Hepatocyte (in vitro differentiated cells): ENCODE results near the gene ENTR1. TPM values are rescaled to one million over a fixed set of nuclear protein-coding genes. Genes with fewer than 3 reads are reported as not detected.

Source experiments
- DNase-seq: peaks from one replicate; pipeline ENCODE4 v3.0.0-alpha.2; 2016; ENCODE audit warnings: low spot score
- H2AFZ ChIP-seq: fragments of 200-600 bp; sonication (generic); 2 replicates; pipeline ENCODE4 v1.6.0; 2016; ENCODE audit warnings: antibody characterized with exemption, mild to moderate bottlenecking
- H3K27ac ChIP-seq: fragments of 200-600 bp; sonication (generic); 2 replicates; pipeline ENCODE4 v1.5.1; 2016; ENCODE audit warnings: mild to moderate bottlenecking
- H3K27me3 ChIP-seq: fragments of 200-600 bp; sonication (generic); 2 replicates; pipeline ENCODE4 v1.6.1; 2016
- H3K36me3 ChIP-seq: fragments of 200-600 bp; sonication (generic); replicated peaks from 2 replicates; pipeline ENCODE4 v1.5.1; 2016; ENCODE audit warnings: low read depth; ENCODE audit not compliant: insufficient read depth
- H3K4me1 ChIP-seq: fragments of 200-600 bp; sonication (generic); 2 replicates; pipeline ENCODE4 v1.5.1; 2016; ENCODE audit warnings: mild to moderate bottlenecking, moderate library complexity; ENCODE audit not compliant: insufficient read depth
- H3K4me2 ChIP-seq: fragments of 200-600 bp; sonication (generic); 2 replicates; pipeline ENCODE4 v1.6.0; 2016
- H3K4me3 ChIP-seq: fragments of 200-600 bp; sonication (generic); 2 replicates; pipeline ENCODE4 v1.5.1; 2016; ENCODE audit warnings: mild to moderate bottlenecking
- H3K79me2 ChIP-seq: fragments of 200-600 bp; sonication (generic); 2 replicates; pipeline ENCODE4 v1.6.0; 2017; ENCODE audit warnings: mild to moderate bottlenecking
- H3K9me2 ChIP-seq: fragments of 200-600 bp; sonication (generic); replicated peaks from 2 replicates; pipeline ENCODE4 v1.6.0; 2017; ENCODE audit warnings: mild to moderate bottlenecking; ENCODE audit not compliant: insufficient read depth
- H3K9me3 ChIP-seq: fragments of 200-600 bp; sonication (generic); 2 replicates; pipeline ENCODE4 v1.5.1; 2016; ENCODE audit warnings: low read depth, mild to moderate bottlenecking
- H4K20me1 ChIP-seq: fragments of 200-600 bp; sonication (generic); 2 replicates; pipeline ENCODE4 v1.6.0; 2016; ENCODE audit warnings: mild to moderate bottlenecking; ENCODE audit not compliant: insufficient read depth, poor library complexity, severe bottlenecking
- CTCF ChIP-seq: fragments of 200-600 bp; sonication (generic); IDR thresholded peaks from 2 replicates; pipeline ENCODE4 v1.5.1; 2016; ENCODE audit warnings: antibody characterized with exemption, mild to moderate bottlenecking; ENCODE audit not compliant: poor library complexity
- EZH2 ChIP-seq: fragments of 200-600 bp; sonication (generic); IDR thresholded peaks from 2 replicates; pipeline ENCODE4 v1.6.1; 2016; ENCODE audit warnings: antibody characterized with exemption, mild to moderate bottlenecking, borderline replicate concordance
- EZH2phosphoT487 ChIP-seq: fragments of 200-600 bp; sonication (generic); IDR thresholded peaks from one replicate; pipeline ENCODE4 v1.6.1; 2018; ENCODE audit warnings: antibody characterized with exemption, mild to moderate bottlenecking, low read depth, moderate library complexity; ENCODE audit not compliant: unreplicated experiment, severe bottlenecking
- WGBS: methylation state at CpG from one replicate; pipeline ENCODE4 v1.1.6; 2016; ENCODE audit warnings: low lambda C conversion rate; ENCODE audit errors: missing lambda C conversion rate; 5-methylcytosine and 5-hydroxymethylcytosine counted together
- polyA plus RNA-seq: library from polyadenylated mRNA; unstranded; fragments of >200 nt; fragmentation: Nextera tagmentation; extraction: Ambion mirVana; gene quantifications from 2 replicates; pipeline ENCODE4 v1.2.1, GENCODE V29; 2016
- total RNA-seq: library from RNA; depleted of rRNA; stranded (reverse); fragments of >200 nt; gene quantifications from 2 replicates; pipeline ENCODE4 v1.2.3, GENCODE V29; 2014

The ENTR1 gene
- total and polyA plus RNA-seq, 2 experiments from 2014 or later, result 33.5 to 50.1 TPM

- no peak overlapping the region for H3K27ac ChIP-seq
- 94% methylated on average over 21 of the region's 21 CpGs for WGBS
- no peaks in the 10 kb centered on the region for H3K4me1 ChIP-seq
- no peak overlapping the region for H3K4me3 ChIP-seq
- no peak overlapping the region for H3K4me2 ChIP-seq
- no peak for DNase-seq
- H3K79me2 ChIP-seq, result no peaks in the 10 kb centered on the region
- H3K27me3 ChIP-seq, result no peaks in the 10 kb centered on the region
- no peaks in the 10 kb centered on the region for H3K36me3 ChIP-seq
- no peaks in the 10 kb centered on the region for H4K20me1 ChIP-seq
- TF ChIP-seq CTCF, result no peak
- TF ChIP-seq EZH2phosphoT487, result no peak
- no peak for TF ChIP-seq EZH2
- H3K9me3 ChIP-seq, result no peaks in the 10 kb centered on the region
- H3K9me2 ChIP-seq, result no peaks in the 10 kb centered on the region
- no peak overlapping the region for H2AFZ ChIP-seq
These were observed 11.4 kb upstream of the ENTR1 start for GRCh38 chr9:136421791-136422190.

- TF ChIP-seq EZH2phosphoT487, result no peak
- TF ChIP-seq CTCF, result no peak
- no peak for TF ChIP-seq EZH2
- no peaks in the 10 kb centered on the region for H3K4me1 ChIP-seq
- WGBS, result 95% methylated on average over 12 of the region's 12 CpGs
- no peaks in the 10 kb centered on the region for H3K79me2 ChIP-seq
- no peaks in the 10 kb centered on the region for H3K9me2 ChIP-seq
- H3K27me3 ChIP-seq, result no peaks in the 10 kb centered on the region
- no peaks in the 10 kb centered on the region for H4K20me1 ChIP-seq
- H3K4me2 ChIP-seq, result no peak overlapping the region
- no peaks in the 10 kb centered on the region for H3K36me3 ChIP-seq
- H3K27ac ChIP-seq, result no peak overlapping the region
- no peak overlapping the region for H2AFZ ChIP-seq
- H3K4me3 ChIP-seq, result no peak overlapping the region
- no peak for DNase-seq
- no peaks in the 10 kb centered on the region for H3K9me3 ChIP-seq
These were observed 8.6 kb upstream of the ENTR1 start for GRCh38 chr9:136419092-136419420.

GRCh38 chr9:136418182-136419091, 8.0 kb upstream of the ENTR1 start:
- WGBS, result 98% methylated on average over 48 of the region's 48 CpGs
- no peak for TF ChIP-seq EZH2
- TF ChIP-seq EZH2phosphoT487, result no peak
- no peak for TF ChIP-seq CTCF
- H3K4me3 ChIP-seq, result no peak overlapping the region
- H2AFZ ChIP-seq, result no peak overlapping the region
- no peaks in the 10 kb centered on the region for H3K36me3 ChIP-seq
- no peak overlapping the region for H3K27ac ChIP-seq
- H3K27me3 ChIP-seq, result no peaks in the 10 kb centered on the region
- DNase-seq, result no peak
- H3K9me2 ChIP-seq, result no peaks in the 10 kb centered on the region
- H3K79me2 ChIP-seq, result peaks cover 5% of the 10 kb centered on the region
- H3K4me2 ChIP-seq, result no peak overlapping the region
- no peaks in the 10 kb centered on the region for H3K4me1 ChIP-seq
- H4K20me1 ChIP-seq, result no peaks in the 10 kb centered on the region
- no peaks in the 10 kb centered on the region for H3K9me3 ChIP-seq
